ENCODE results near the gene SERGEF.
"Not testable (repeated sequence)": the region's sequence is repeated elsewhere in the genome, so short reads cannot be mapped to it uniquely, and the experiment has no call there.

The SERGEF gene

DNA sequence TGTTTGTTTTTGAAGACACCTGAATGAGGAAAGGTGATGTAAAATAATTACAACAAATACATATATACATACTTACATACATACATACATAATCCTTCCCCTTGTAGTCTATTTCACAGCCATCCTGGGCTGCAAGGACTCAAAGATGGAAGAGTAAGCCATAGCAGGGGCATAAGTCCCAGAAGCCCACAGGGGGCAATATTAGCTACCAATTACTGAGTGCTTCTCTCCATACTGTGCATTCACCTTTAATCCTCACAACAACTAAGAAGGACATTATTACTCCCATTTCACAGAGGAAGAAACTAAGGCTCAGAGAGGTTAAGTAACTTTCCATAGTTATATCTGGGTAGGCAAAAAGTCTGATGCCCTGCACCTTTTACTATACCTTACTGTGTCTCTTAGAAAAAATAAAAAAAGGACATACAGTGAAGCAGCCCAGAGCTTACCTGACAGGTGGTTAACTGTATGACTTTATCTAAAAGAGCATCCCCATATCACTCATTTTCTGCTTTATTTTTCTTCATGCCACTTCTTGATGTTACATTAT lies 2.7 kb downstream of the SERGEF start:
- Histone ChIP-seq H3K56ac (ENCODE audit: low read length) (no peak overlapping the region), H3K36me3 (ENCODE audit: control insufficient read depth, insufficient read depth, low read length) (no peaks in the 10 kb centered on the region), H3K4me1 (ENCODE audit: control insufficient read depth, low read depth, low read length) (peaks cover 4% of the 10 kb centered on the region), H4K8ac (ENCODE audit: low read depth, low read length) (no peak overlapping the region), H3K4me2 (ENCODE audit: low read length) (no peak overlapping the region), H2BK5ac (ENCODE audit: low read length) (no peak overlapping the region), H4K5ac (ENCODE audit: low read length) (no peak overlapping the region), H3K18ac (ENCODE audit: low read length) (no peak overlapping the region), H2AK5ac (ENCODE audit: low read length) (no peak overlapping the region), H2BK15ac (replicated peaks; ENCODE audit: low read depth) (no peak overlapping the region), H3K9ac (ENCODE audit: low read length) (no peak overlapping the region), H3K23ac (ENCODE audit: low read length) (no peak overlapping the region), H3K4ac (ENCODE audit: low read depth, low read length) (no peak overlapping the region), H3K27ac (ENCODE audit: low read depth, low read length) (no peak overlapping the region), H3K79me2 (ENCODE audit: control insufficient read depth, insufficient read depth, low read length) (no peaks in the 10 kb centered on the region), H3K27me3 (ENCODE audit: insufficient read depth, low read length, poor library complexity) (no peaks in the 10 kb centered on the region), H3K4me3 (ENCODE audit: low read length) (no peak overlapping the region), H2BK120ac (ENCODE audit: low read depth, low read length) (no peak overlapping the region), H3K79me1 (ENCODE audit: low read length) (peaks cover 2% of the 10 kb centered on the region)
- DNase-seq, result no peak

DNA sequence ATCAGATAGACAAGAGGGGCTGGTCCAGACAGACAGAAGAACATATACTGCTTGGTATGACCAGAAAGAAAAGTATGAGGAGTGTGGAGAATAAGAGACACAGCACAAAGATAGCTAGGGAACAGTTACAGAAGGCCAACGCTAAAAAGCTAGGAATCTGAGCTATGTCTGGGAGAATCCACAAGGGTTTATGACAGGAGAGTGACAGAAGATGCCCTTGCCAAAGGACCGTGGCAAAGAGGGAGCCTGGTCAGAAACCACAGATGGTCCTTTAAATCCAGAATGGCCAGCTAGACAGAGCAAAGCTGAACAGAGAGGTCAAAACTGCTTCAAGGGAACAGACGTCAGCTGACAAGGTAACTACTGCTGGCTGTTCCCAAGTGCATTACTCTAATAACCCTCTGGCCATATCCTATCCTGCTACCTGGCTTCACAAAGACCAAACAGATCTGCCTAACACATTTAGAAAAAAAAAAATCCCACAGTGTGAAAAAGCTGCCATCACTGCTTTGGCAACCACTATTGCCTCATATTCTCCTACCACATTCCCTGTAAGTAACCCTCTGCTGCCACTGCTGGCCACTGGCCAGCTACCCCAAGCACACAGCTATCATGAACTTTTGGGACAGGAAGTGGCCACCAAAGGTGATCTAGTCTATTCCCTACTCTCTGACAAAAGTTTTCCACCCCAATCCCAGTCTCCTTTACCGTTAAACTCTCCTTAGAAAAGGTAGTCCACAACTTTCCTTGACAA lies 7.3 kb downstream of the SERGEF start:
- no peaks in the 10 kb centered on the region for H3K36me3 ChIP-seq (ENCODE audit: control insufficient read depth, insufficient read depth, low read length)
- no peak overlapping the region for H3K23ac ChIP-seq (ENCODE audit: low read length)
- DNase-seq, result peak; percentile 56
- no peak overlapping the region for H2BK15ac ChIP-seq (replicated peaks; ENCODE audit: low read depth)
- H2AK5ac ChIP-seq (ENCODE audit: low read length), result no peak overlapping the region
- no peak overlapping the region for H3K4me2 ChIP-seq (ENCODE audit: low read length)
- no peaks in the 10 kb centered on the region for H3K4me1 ChIP-seq (ENCODE audit: control insufficient read depth, low read depth, low read length)
- no peak overlapping the region for H4K5ac ChIP-seq (ENCODE audit: low read length)
- H2BK120ac ChIP-seq (ENCODE audit: low read depth, low read length), result no peak overlapping the region
- H3K27me3 ChIP-seq (ENCODE audit: insufficient read depth, low read length, poor library complexity), result no peaks in the 10 kb centered on the region
- H3K79me1 ChIP-seq (ENCODE audit: low read length), result no peaks in the 10 kb centered on the region
- H3K4me3 ChIP-seq (ENCODE audit: low read length), result no peak overlapping the region
- no CpG with 5 or more reads among the region's 4 CpGs for WGBS (ENCODE audit: extremely low coverage, insufficient coverage, low lambda C conversion rate)
- H4K8ac ChIP-seq (ENCODE audit: low read depth, low read length), result no peak overlapping the region
- H3K18ac ChIP-seq (ENCODE audit: low read length), result no peak overlapping the region
- H3K4ac ChIP-seq (ENCODE audit: low read depth, low read length), result no peak overlapping the region
- no peak overlapping the region for H3K9ac ChIP-seq (ENCODE audit: low read length)
- H3K79me2 ChIP-seq (ENCODE audit: control insufficient read depth, insufficient read depth, low read length), result no peaks in the 10 kb centered on the region
- H2BK5ac ChIP-seq (ENCODE audit: low read length), result no peak overlapping the region
- no peak overlapping the region for H3K27ac ChIP-seq (ENCODE audit: low read depth, low read length)
- no peak overlapping the region for H3K56ac ChIP-seq (ENCODE audit: low read length)

DNA sequence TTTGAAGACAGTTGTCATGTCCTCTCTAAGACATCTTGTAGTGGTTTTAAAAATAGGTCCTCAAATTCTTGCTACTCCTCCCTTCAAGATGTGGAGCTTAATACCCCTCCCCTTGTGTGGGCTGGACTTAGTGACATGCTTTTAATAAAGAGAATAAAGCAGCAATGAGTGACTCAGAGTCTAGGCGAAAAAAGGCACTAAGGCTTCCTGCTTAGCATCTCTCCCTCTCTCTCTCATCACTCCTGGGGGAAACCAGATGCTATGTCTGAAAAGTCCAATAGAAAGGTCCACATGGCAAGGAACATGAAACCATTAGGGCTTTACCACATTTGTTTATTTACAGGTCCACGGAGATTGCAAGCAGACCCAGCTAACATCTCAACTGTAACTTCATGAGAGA lies 11.7 kb downstream of the SERGEF start:
- Histone ChIP-seq H2BK15ac (replicated peaks; ENCODE audit: low read depth) (no peak overlapping the region), H3K4ac (ENCODE audit: low read depth, low read length) (no peak overlapping the region), H3K27ac (ENCODE audit: low read depth, low read length) (no peak overlapping the region), H4K5ac (ENCODE audit: low read length) (no peak overlapping the region), H2AK5ac (ENCODE audit: low read length) (no peak overlapping the region), H3K56ac (ENCODE audit: low read length) (no peak overlapping the region), H3K18ac (ENCODE audit: low read length) (no peak overlapping the region), H3K9ac (ENCODE audit: low read length) (no peak overlapping the region), H2BK120ac (ENCODE audit: low read depth, low read length) (no peak overlapping the region), H3K23ac (ENCODE audit: low read length) (no peak overlapping the region), H2BK5ac (ENCODE audit: low read length) (no peak overlapping the region), H4K8ac (ENCODE audit: low read depth, low read length) (no peak overlapping the region), H3K4me2 (ENCODE audit: low read length) (no peak overlapping the region), H3K27me3 (ENCODE audit: insufficient read depth, low read length, poor library complexity) (no peaks in the 10 kb centered on the region), H3K4me3 (ENCODE audit: low read length) (no peak overlapping the region), H3K4me1 (ENCODE audit: control insufficient read depth, low read depth, low read length) (no peaks in the 10 kb centered on the region), H3K79me1 (ENCODE audit: low read length) (no peaks in the 10 kb centered on the region), H3K36me3 (ENCODE audit: control insufficient read depth, insufficient read depth, low read length) (no peaks in the 10 kb centered on the region), H3K79me2 (ENCODE audit: control insufficient read depth, insufficient read depth, low read length) (no peaks in the 10 kb centered on the region)
- WGBS (ENCODE audit: extremely low coverage, insufficient coverage, low lambda C conversion rate), result no CpG with 5 or more reads among the region's 2 CpGs
- DNase-seq, result no peak

DNA sequence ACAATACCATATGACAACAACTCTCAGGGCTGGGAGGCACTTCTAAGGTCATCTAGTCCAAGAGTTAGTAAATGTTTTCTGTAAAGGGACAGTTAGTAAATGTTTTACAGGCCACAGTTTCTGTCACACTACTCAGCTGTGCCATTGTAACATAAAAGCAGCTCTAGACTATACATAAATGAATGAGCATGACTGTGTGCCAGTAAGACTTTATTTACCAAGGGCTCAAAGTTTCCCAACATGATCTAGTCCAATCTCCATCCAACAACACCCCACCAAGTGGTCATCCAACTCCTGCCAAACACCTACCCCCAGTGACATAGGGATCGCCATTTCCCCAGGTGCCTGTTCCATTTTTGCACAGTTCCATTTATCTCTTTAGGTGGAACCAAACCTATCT lies 12.1 kb downstream of the SERGEF start:
- H3K27ac ChIP-seq (ENCODE audit: low read depth, low read length), result no peak overlapping the region
- no peak for DNase-seq
- H2BK120ac ChIP-seq (ENCODE audit: low read depth, low read length), result no peak overlapping the region
- H3K4ac ChIP-seq (ENCODE audit: low read depth, low read length), result no peak overlapping the region
- no peak overlapping the region for H2BK15ac ChIP-seq (replicated peaks; ENCODE audit: low read depth)
- no peaks in the 10 kb centered on the region for H3K27me3 ChIP-seq (ENCODE audit: insufficient read depth, low read length, poor library complexity)
- H3K36me3 ChIP-seq (ENCODE audit: control insufficient read depth, insufficient read depth, low read length), result no peaks in the 10 kb centered on the region
- no peak overlapping the region for H3K23ac ChIP-seq (ENCODE audit: low read length)
- H3K79me2 ChIP-seq (ENCODE audit: control insufficient read depth, insufficient read depth, low read length), result no peaks in the 10 kb centered on the region
- H4K5ac ChIP-seq (ENCODE audit: low read length), result no peak overlapping the region
- no CpG with 5 or more reads among the region's 1 CpG for WGBS (ENCODE audit: extremely low coverage, insufficient coverage, low lambda C conversion rate)
- H2BK5ac ChIP-seq (ENCODE audit: low read length), result no peak overlapping the region
- H3K56ac ChIP-seq (ENCODE audit: low read length), result no peak overlapping the region
- no peaks in the 10 kb centered on the region for H3K4me1 ChIP-seq (ENCODE audit: control insufficient read depth, low read depth, low read length)
- H2AK5ac ChIP-seq (ENCODE audit: low read length), result no peak overlapping the region
- no peak overlapping the region for H3K4me3 ChIP-seq (ENCODE audit: low read length)
- no peak overlapping the region for H4K8ac ChIP-seq (ENCODE audit: low read depth, low read length)
- H3K4me2 ChIP-seq (ENCODE audit: low read length), result no peak overlapping the region
- no peak overlapping the region for H3K18ac ChIP-seq (ENCODE audit: low read length)
- H3K9ac ChIP-seq (ENCODE audit: low read length), result no peak overlapping the region
- no peaks in the 10 kb centered on the region for H3K79me1 ChIP-seq (ENCODE audit: low read length)

DNA sequence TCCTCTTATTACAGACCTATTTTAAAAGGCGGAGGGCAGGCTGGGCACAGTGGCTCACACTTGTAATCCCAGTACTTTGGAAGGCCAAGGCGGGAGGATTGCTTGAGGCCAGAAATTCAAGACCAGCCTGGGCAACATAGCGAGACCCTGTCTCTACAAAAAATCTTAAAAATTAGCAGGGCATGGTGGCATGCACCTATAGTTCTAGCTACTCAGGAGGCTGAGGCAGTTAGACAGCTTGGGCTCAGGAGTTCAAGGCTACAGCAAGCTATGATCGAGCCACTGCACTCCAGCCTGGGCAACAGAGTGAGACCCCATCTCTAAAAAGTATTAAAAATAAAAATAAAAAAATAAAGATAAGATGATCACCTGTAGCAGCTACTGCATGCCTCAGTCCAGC lies 12.7 kb downstream of the SERGEF start:
- not testable (repeated sequence) for H3K56ac ChIP-seq (ENCODE audit: low read length); H2BK120ac ChIP-seq (ENCODE audit: low read depth, low read length); H4K8ac ChIP-seq (ENCODE audit: low read depth, low read length); H3K4me3 ChIP-seq (ENCODE audit: low read length); H3K4me2 ChIP-seq (ENCODE audit: low read length); H3K18ac ChIP-seq (ENCODE audit: low read length); H3K79me1 ChIP-seq (ENCODE audit: low read length); H3K9ac ChIP-seq (ENCODE audit: low read length); H2BK15ac ChIP-seq (replicated peaks; ENCODE audit: low read depth); H4K5ac ChIP-seq (ENCODE audit: low read length); H3K23ac ChIP-seq (ENCODE audit: low read length); H2BK5ac ChIP-seq (ENCODE audit: low read length); H3K27me3 ChIP-seq (ENCODE audit: insufficient read depth, low read length, poor library complexity); H3K27ac ChIP-seq (ENCODE audit: low read depth, low read length); H2AK5ac ChIP-seq (ENCODE audit: low read length); H3K4me1 ChIP-seq (ENCODE audit: control insufficient read depth, low read depth, low read length); DNase-seq; H3K79me2 ChIP-seq (ENCODE audit: control insufficient read depth, insufficient read depth, low read length); H3K4ac ChIP-seq (ENCODE audit: low read depth, low read length); H3K36me3 ChIP-seq (ENCODE audit: control insufficient read depth, insufficient read depth, low read length)
- WGBS (ENCODE audit: extremely low coverage, insufficient coverage, low lambda C conversion rate), result no CpG with 5 or more reads among the region's 4 CpGs

DNA sequence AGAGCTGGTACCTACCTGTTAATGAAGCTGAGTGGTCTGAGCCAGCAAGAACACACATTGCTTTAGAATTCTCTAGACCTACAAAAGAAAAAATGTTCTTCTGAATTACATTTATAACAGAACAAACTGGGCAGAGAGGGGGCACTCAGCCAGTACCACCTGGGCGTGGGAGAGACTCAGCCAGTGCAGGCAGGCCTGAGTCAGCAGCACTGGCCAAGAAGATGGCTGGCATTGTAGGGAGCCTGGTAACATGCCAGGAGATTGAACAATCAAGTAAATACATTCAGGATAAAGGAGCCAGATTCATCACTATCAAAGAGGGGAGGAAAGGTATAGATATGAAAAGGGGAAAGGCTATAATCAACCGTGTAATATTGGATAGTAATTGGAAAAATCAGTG lies 19.9 kb downstream of the SERGEF start:
- Histone ChIP-seq H3K36me3 (ENCODE audit: control insufficient read depth, insufficient read depth, low read length) (no peaks in the 10 kb centered on the region), H3K4me1 (ENCODE audit: control insufficient read depth, low read depth, low read length) (no peaks in the 10 kb centered on the region), H2AK5ac (ENCODE audit: low read length) (no peak overlapping the region), H3K27ac (ENCODE audit: low read depth, low read length) (no peak overlapping the region), H4K8ac (ENCODE audit: low read depth, low read length) (no peak overlapping the region), H3K23ac (ENCODE audit: low read length) (no peak overlapping the region), H3K4me3 (ENCODE audit: low read length) (no peak overlapping the region), H3K18ac (ENCODE audit: low read length) (no peak overlapping the region), H3K56ac (ENCODE audit: low read length) (no peak overlapping the region), H3K79me2 (ENCODE audit: control insufficient read depth, insufficient read depth, low read length) (no peaks in the 10 kb centered on the region), H3K4ac (ENCODE audit: low read depth, low read length) (no peak overlapping the region), H3K79me1 (ENCODE audit: low read length) (no peaks in the 10 kb centered on the region), H3K27me3 (ENCODE audit: insufficient read depth, low read length, poor library complexity) (no peaks in the 10 kb centered on the region), H2BK120ac (ENCODE audit: low read depth, low read length) (no peak overlapping the region), H3K9ac (ENCODE audit: low read length) (no peak overlapping the region), H3K4me2 (ENCODE audit: low read length) (no peak overlapping the region), H4K5ac (ENCODE audit: low read length) (no peak overlapping the region), H2BK5ac (ENCODE audit: low read length) (no peak overlapping the region), H2BK15ac (replicated peaks; ENCODE audit: low read depth) (no peak overlapping the region)
- DNase-seq, result no peak
- WGBS (ENCODE audit: extremely low coverage, insufficient coverage, low lambda C conversion rate), result no CpG with 5 or more reads among the region's 2 CpGs

All from mesendoderm (in vitro differentiated cells).